Epithelial cell of proximal tubule (primary cell): ENCODE results near the gene OR1L6. TPM values are rescaled to one million over a fixed set of nuclear protein-coding genes. Genes with fewer than 3 reads are reported as not detected.

Experiments
- DNase-seq: peaks from one replicate; pipeline ENCODE4 v3.0.0-alpha.2; 2011; ENCODE audit warnings: low read depth
- H3K4me3 ChIP-seq: 2 replicates; pipeline ENCODE4 v1.5.1; 2011; ENCODE audit warnings: low read depth, mild to moderate bottlenecking, low read length
- CTCF ChIP-seq: conservative IDR thresholded peaks from 2 replicates; pipeline ENCODE4 v1.5.1; 2012; ENCODE audit warnings: low read depth, mild to moderate bottlenecking, low read length
- total RNA-seq: library from RNA; depleted of rRNA; stranded (reverse); fragments of >200 nt; gene quantifications from 2 replicates; pipeline ENCODE4 v1.2.3, GENCODE V29; 2015

The OR1L6 gene
- total RNA-seq, result not detected in 2 replicates

GRCh38 chr9:122742003-122742402 lies at the start of gene OR1L6:
OR1L6 (plus strand) TSS chr9:122742303; CDS start chr9:122749848, 7,545 bp downstream.
- H3K4me3 ChIP-seq, result no peak within 1 kb of the TSS
- DNase-seq, result no peak
- TF ChIP-seq CTCF, result no peak

- no peak for DNase-seq
- no peak overlapping the region for H3K4me3 ChIP-seq
- TF ChIP-seq CTCF, result no peak
These were observed 46.4 kb upstream of the OR1L6 start for GRCh38 chr9:122695696-122696095.

- H3K4me3 ChIP-seq, result no peak overlapping the region
- no peak for TF ChIP-seq CTCF
- DNase-seq, result no peak
These were observed 24.1 kb upstream of the OR1L6 start for GRCh38 chr9:122718038-122718437.

GRCh38 chr9:122719218-122719617 lies 22.9 kb upstream of the OR1L6 start:
- DNase-seq, result no peak
- TF ChIP-seq CTCF, result no peak
- H3K4me3 ChIP-seq, result no peak overlapping the region

GRCh38 chr9:122723690-122724089 lies 18.4 kb upstream of the OR1L6 start, which contains the start of gene OR1L4:
OR1L4 (plus strand) TSS chr9:122723990; CDS start chr9:122723990, 0 bp downstream.
- no peak for TF ChIP-seq CTCF
- H3K4me3 ChIP-seq, result no peak within 1 kb of the TSS
- DNase-seq, result no peak

- no peak overlapping the region for H3K4me3 ChIP-seq
- DNase-seq, result no peak
- no peak for TF ChIP-seq CTCF
These were observed 12.7 kb downstream of the OR1L6 start for GRCh38 chr9:122754825-122755224.

GRCh38 chr9:122767817-122768216 lies 25.7 kb downstream of the OR1L6 start:
- TF ChIP-seq CTCF, result no peak
- H3K4me3 ChIP-seq, result no peak overlapping the region

More at GRCh38 chr9:122767817-122768216, 25.7 kb downstream of the OR1L6 start:
- DNase-seq, result no peak
